ENCODE measurements around the gene MDN1.

DNA sequence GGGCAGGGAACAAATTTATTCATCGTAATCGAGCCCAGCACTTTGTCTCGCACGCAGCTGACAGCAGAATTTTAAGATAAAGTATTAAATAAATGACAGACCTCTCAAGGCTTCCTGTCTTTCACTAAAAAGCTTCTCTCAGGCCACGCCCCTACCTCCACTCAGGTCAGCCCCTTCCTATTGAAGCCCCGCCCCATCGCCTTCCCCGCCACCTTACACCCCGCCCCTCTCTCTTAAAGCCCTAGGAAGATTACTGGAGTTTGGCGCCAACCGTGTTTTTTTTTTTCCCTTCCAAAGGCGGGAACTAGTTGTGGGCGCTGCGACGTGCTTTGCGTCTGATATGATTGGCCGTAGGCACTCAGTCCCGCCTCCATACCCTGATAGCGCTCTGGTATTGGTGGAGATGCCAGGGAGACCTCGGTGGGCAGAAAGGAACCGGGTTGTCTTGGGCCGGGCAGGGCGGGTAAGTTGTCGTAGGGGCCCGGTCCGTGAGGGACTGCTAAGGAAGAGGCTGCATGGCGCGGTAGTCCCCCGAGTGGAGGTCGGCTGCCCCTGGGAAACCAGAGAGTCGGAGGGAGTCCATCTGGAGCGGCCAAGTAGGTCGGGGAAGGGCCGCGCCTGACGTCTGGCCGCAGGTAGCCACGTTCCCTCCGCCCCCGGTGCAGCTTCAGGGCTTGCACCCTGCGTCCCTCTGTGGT lies 10.0 kb upstream of the MDN1 start, which contains the start of gene CASP8AP2:
- TF ChIP-seq, protein P1, sequence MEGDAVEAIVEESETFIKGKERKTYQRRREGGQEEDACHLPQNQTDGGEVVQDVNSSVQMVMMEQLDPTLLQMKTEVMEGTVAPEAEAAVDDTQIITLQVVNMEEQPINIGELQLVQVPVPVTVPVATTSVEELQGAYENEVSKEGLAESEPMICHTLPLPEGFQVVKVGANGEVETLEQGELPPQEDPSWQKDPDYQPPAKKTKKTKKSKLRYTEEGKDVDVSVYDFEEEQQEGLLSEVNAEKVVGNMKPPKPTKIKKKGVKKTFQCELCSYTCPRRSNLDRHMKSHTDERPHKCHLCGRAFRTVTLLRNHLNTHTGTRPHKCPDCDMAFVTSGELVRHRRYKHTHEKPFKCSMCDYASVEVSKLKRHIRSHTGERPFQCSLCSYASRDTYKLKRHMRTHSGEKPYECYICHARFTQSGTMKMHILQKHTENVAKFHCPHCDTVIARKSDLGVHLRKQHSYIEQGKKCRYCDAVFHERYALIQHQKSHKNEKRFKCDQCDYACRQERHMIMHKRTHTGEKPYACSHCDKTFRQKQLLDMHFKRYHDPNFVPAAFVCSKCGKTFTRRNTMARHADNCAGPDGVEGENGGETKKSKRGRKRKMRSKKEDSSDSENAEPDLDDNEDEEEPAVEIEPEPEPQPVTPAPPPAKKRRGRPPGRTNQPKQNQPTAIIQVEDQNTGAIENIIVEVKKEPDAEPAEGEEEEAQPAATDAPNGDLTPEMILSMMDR (IDR thresholded peaks at IDR 0.05) = no peak
- no peak for TF ChIP-seq EP300 (IDR thresholded peaks at IDR 0.05)
- peak; percentile 84 to 89 for TF ChIP-seq POLR2AphosphoS5 (IDR thresholded peaks at IDR 0.05)

Data from esophagus muscularis mucosa (tissue), 4 donors.